Measurements from ENCODE around the gene SND1.

The SND1 gene

GRCh38 chr7:128006550-128007302, 354.7 kb downstream of the SND1 start:
- DNase-seq, result no peak

GRCh38 chr7:128007303-128007680, 355.3 kb downstream of the SND1 start:
- no peak for DNase-seq

GRCh38 chr7:128008141-128008540, 356.1 kb downstream of the SND1 start:
- no peak for DNase-seq

GRCh38 chr7:128008744-128009143, 356.8 kb downstream of the SND1 start:
- no peak for DNase-seq

GRCh38 chr7:128010391-128011127, 358.6 kb downstream of the SND1 start:
- peak; percentile 50 for DNase-seq

GRCh38 chr7:128011131-128011661, 359.2 kb downstream of the SND1 start:
- no peak for DNase-seq

- no peak for DNase-seq
These were observed 362.8 kb downstream of the SND1 start for GRCh38 chr7:128014811-128015210.

GRCh38 chr7:128017460-128017859, 365.5 kb downstream of the SND1 start:
- DNase-seq, result no peak

GRCh38 chr7:128017862-128018845, 366.2 kb downstream of the SND1 start:
- DNase-seq, result no peak

GRCh38 chr7:128019288-128019687, 367.3 kb downstream of the SND1 start:
- DNase-seq, result no peak

- peak; percentile 66 for DNase-seq
These were observed 368.2 kb downstream of the SND1 start for GRCh38 chr7:128020159-128020558.

- no peak for DNase-seq
These were observed 369.4 kb downstream of the SND1 start for GRCh38 chr7:128021366-128021765.

GRCh38 chr7:128022631-128023532, 370.9 kb downstream of the SND1 start:
- no peak for DNase-seq

GRCh38 chr7:128024151-128024550, 372.2 kb downstream of the SND1 start:
- no peak for DNase-seq

- no peak for DNase-seq
These were observed 373.4 kb downstream of the SND1 start for GRCh38 chr7:128025380-128025779.

GRCh38 chr7:128025819-128026218, 373.8 kb downstream of the SND1 start:
- no peak for DNase-seq

- DNase-seq, result no peak
These were observed 374.6 kb downstream of the SND1 start for GRCh38 chr7:128026551-128026950.

GRCh38 chr7:128027485-128027980, 375.5 kb downstream of the SND1 start:
- no peak for DNase-seq

GRCh38 chr7:128029405-128029995, 377.5 kb downstream of the SND1 start:
- DNase-seq, result no peak

- DNase-seq, result no peak
These were observed 378.3 kb downstream of the SND1 start for GRCh38 chr7:128030263-128030653.
